Endothelial cell of umbilical vein (primary cell): Measurements from ENCODE around the gene SUPT3H. TPM values are rescaled to one million over a fixed set of nuclear protein-coding genes. Genes with fewer than 3 reads are reported as not detected.

Source experiments
- BruUV-seq: library from RNA; stranded (reverse); fragments of 400-500 nt; replicated peaks from 2 replicates; lab custom pipeline; 2021; lab: Mats Ljungman, UMichigan
- CTCF ChIA-PET: fragments of 300-600, 350-600 bp; sonication (Branson Sonifier 250); formaldehyde crosslinking; loops from one replicate; lab custom pipeline; 2021; ENCODE audit warnings: antibody characterized with exemption, inconsistent platforms; lab: Charles Lee
- POLR2A ChIA-PET: fragments of 300-600, 350-600 bp; sonication (Branson Sonifier 250); formaldehyde crosslinking; loops from one replicate; lab custom pipeline; 2021; ENCODE audit warnings: antibody characterized with exemption, inconsistent platforms; lab: Charles Lee
- DNase-seq: peaks from one replicate; pipeline ENCODE4 v3.0.0-alpha.2; 2011; ENCODE audit warnings: low read depth, low spot score
- FAIRE-seq: peaks from 2 replicates; lab custom pipeline; 2011; peaks lifted over from hg19 to GRCh38; lab: Jason Lieb, UNC
- H2AFZ ChIP-seq: 2 replicates; pipeline ENCODE4 v1.6.0; 2012; ENCODE audit warnings: low read depth, low read length, control low read depth, inconsistent platforms
- H3K27ac ChIP-seq: 2 replicates; pipeline ENCODE4 v1.5.1; 2011; ENCODE audit warnings: low read depth, mild to moderate bottlenecking, control low read depth, low read length, moderate library complexity; ENCODE audit not compliant: insufficient read depth
- H3K27me3 ChIP-seq, 2 experiments: 2 replicates each; pipeline versions ENCODE4 v1.6.0 to v1.6.1; 2011; ENCODE audit warnings: low read length in 2 of 2, mixed read lengths in 1 of 2; ENCODE audit not compliant: control insufficient read depth in 2 of 2, insufficient read depth in 2 of 2
- H3K36me3 ChIP-seq, 2 experiments: 2 replicates in 1 of 2; 3 replicates in 1 of 2; pipeline ENCODE4 v1.5.1; 2011; ENCODE audit warnings: low read length in 2 of 2, mild to moderate bottlenecking in 1 of 2, moderate library complexity in 1 of 2; ENCODE audit not compliant: control insufficient read depth in 2 of 2, insufficient read depth in 2 of 2; ENCODE audit errors: extremely low read depth in 1 of 2
- H3K4me1 ChIP-seq: 3 replicates; pipeline ENCODE4 v1.5.1; 2011; ENCODE audit warnings: mild to moderate bottlenecking, low read length; ENCODE audit not compliant: control insufficient read depth, insufficient read depth; ENCODE audit errors: extremely low read depth
- H3K4me2 ChIP-seq: 2 replicates; pipeline ENCODE4 v1.6.1; 2011; ENCODE audit warnings: low read length, control low read depth, mixed read lengths; ENCODE audit not compliant: insufficient read depth
- H3K4me3 ChIP-seq, 3 experiments: fragments of 200-600 bp in 1 of 3; sonication (generic), shearing (Covaris generic) in 1 of 3; replicated peaks in 1 of 3; 2 replicates each; pipeline ENCODE4 v1.5.1; 2011 to 2016; ENCODE audit warnings: control low read depth in 3 of 3, low read length in 3 of 3, mild to moderate bottlenecking in 2 of 3, inconsistent platforms in 1 of 3, low read depth in 1 of 3, moderate library complexity in 1 of 3; ENCODE audit not compliant: insufficient read depth in 1 of 3
- H3K79me2 ChIP-seq: 2 replicates; pipeline ENCODE4 v1.6.0; 2012; ENCODE audit warnings: low read length, inconsistent platforms; ENCODE audit not compliant: control insufficient read depth, insufficient read depth
- H3K9ac ChIP-seq: replicated peaks from 2 replicates; pipeline ENCODE3; 2011; ENCODE audit warnings: low read length, control low read depth; ENCODE audit not compliant: insufficient read depth; ENCODE audit errors: extremely low read depth
- H3K9me1 ChIP-seq: replicated peaks from 3 replicates; pipeline ENCODE4 v1.6.0; 2011; ENCODE audit warnings: mild to moderate bottlenecking, low read length; ENCODE audit not compliant: control insufficient read depth, insufficient read depth; ENCODE audit errors: extremely low read depth
- H3K9me3 ChIP-seq: replicated peaks from 2 replicates; pipeline ENCODE4 v1.5.1; 2012; ENCODE audit warnings: low read length, inconsistent platforms; ENCODE audit not compliant: control insufficient read depth, insufficient read depth
- H4K20me1 ChIP-seq: replicated peaks from 2 replicates; pipeline ENCODE3; 2011; ENCODE audit warnings: mild to moderate bottlenecking, low read length; ENCODE audit not compliant: control insufficient read depth, insufficient read depth; ENCODE audit errors: extremely low read depth
- EZH2 ChIP-seq: IDR thresholded peaks from 2 replicates; pipeline ENCODE4 v1.6.1; 2012; ENCODE audit warnings: borderline replicate concordance, low read depth, mild to moderate bottlenecking, moderate library complexity, low read length, inconsistent platforms; ENCODE audit not compliant: severe bottlenecking
- FOS ChIP-seq: IDR thresholded peaks from 2 replicates; pipeline ENCODE4 v1.6.1; 2011; ENCODE audit warnings: mild to moderate bottlenecking, low read length, moderate library complexity, borderline replicate concordance; ENCODE audit not compliant: insufficient read depth
- GATA2 ChIP-seq: IDR thresholded peaks from 2 replicates; pipeline ENCODE4 v1.7.0; 2011; ENCODE audit warnings: low read depth, mild to moderate bottlenecking, moderate library complexity, mixed read lengths, low read length; ENCODE audit not compliant: insufficient read length, insufficient read depth
- JUN ChIP-seq: IDR thresholded peaks from 2 replicates; pipeline ENCODE4 v1.6.1; 2011; ENCODE audit warnings: borderline replicate concordance, low read depth; ENCODE audit not compliant: insufficient read length, insufficient read depth
- MYC ChIP-seq: IDR thresholded peaks from one replicate; pipeline ENCODE4 v1.6.1; 2011; ENCODE audit warnings: mild to moderate bottlenecking, low read depth, low read length
- POLR2A ChIP-seq: IDR thresholded peaks from 2 replicates; pipeline ENCODE4 v1.6.1; 2012; ENCODE audit warnings: low read depth, mild to moderate bottlenecking, control low read depth, low read length
- POLR2AphosphoS5 ChIP-seq: IDR thresholded peaks from 2 replicates; pipeline ENCODE4 v1.6.1; 2012; ENCODE audit warnings: low read depth, mild to moderate bottlenecking, control low read depth, low read length, moderate library complexity; ENCODE audit not compliant: insufficient read depth
- dilution Hi-C: fragments of 300-500 bp; cut with MboI; formaldehyde crosslinking; loops from one replicate; pipeline ENCODE4 v1.15.0; 2019; ENCODE audit warnings: low sequenced_read_pairs; ENCODE audit not compliant: extremely low pct_ligation_motif_present
- intact Hi-C: fragments of 100-400 bp; cut with micrococcal nuclease; formaldehyde crosslinking; loops from one replicate; pipeline ENCODE4 v1.10.0; 2022
- polyA plus RNA-seq, 4 experiments: library from polyadenylated mRNA; depleted of rRNA in 3 of 4; stranded (reverse) in 3 of 4; unstranded in 1 of 4; fragments of >200 nt; gene quantifications; 2 replicates each; pipeline versions ENCODE4 v1.2.1 to v1.2.3, GENCODE V29; 2011 to 2012; ENCODE audit warnings: missing spikeins in 1 of 4
- total RNA-seq: library from RNA; stranded (reverse); gene quantifications from 2 replicates; pipeline ENCODE4 v1.2.3, GENCODE V29; 2021
- TF ChIP-seq, protein P1 (sequence below), 2 donors: IDR thresholded peaks; 1 replicate in 1 of 2; 2 replicates in 1 of 2; pipeline ENCODE4 v1.5.1; 2011; ENCODE audit warnings: low read length in 2 of 2, mild to moderate bottlenecking in 2 of 2, moderate library complexity in 2 of 2, control low read depth in 1 of 2, inconsistent platforms in 1 of 2, low read depth in 1 of 2; ENCODE audit not compliant: insufficient read depth in 1 of 2; ENCODE audit errors: extremely low read depth in 1 of 2
- TF ChIP-seq, protein P2 (sequence below): IDR thresholded peaks from 2 replicates; pipeline ENCODE4 v1.6.1; 2011; ENCODE audit not compliant: insufficient read depth, insufficient read length

The SUPT3H gene
- total and polyA plus RNA-seq, 2 donors (not counting 3 experiments of a cell fraction or from before 2014, with no cell fraction given): 8.3 to 9.8 TPM

DNA sequence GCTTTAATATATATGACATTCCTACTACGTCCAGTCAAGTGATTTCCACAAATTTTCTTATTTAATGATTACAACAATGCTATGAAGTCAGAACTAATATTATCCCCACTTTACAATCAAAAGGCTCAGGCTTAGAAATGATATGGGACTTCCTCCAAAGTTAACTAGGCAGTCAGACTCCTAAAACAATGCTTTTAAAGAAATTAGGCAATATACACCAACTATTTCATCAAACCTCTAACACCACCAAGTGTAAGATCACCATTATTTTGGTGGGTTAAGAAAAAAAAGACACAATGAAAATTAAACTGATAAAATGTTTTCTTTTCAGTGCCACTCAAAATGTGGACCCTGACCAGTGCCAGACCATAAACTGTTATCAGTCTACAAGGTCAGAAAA is 305.7 kb downstream of the SUPT3H start:
- no peak overlapping the region for H3K9ac ChIP-seq
- peaks cover 23% of the 10 kb centered on the region for H3K4me1 ChIP-seq
- TF ChIP-seq EZH2 (no peak), JUN (no peak), FOS (no peak), GATA2 (no peak), MYC (no peak), POLR2AphosphoS5 (no peak), POLR2A (no peak)
- TF ChIP-seq, protein P1, sequence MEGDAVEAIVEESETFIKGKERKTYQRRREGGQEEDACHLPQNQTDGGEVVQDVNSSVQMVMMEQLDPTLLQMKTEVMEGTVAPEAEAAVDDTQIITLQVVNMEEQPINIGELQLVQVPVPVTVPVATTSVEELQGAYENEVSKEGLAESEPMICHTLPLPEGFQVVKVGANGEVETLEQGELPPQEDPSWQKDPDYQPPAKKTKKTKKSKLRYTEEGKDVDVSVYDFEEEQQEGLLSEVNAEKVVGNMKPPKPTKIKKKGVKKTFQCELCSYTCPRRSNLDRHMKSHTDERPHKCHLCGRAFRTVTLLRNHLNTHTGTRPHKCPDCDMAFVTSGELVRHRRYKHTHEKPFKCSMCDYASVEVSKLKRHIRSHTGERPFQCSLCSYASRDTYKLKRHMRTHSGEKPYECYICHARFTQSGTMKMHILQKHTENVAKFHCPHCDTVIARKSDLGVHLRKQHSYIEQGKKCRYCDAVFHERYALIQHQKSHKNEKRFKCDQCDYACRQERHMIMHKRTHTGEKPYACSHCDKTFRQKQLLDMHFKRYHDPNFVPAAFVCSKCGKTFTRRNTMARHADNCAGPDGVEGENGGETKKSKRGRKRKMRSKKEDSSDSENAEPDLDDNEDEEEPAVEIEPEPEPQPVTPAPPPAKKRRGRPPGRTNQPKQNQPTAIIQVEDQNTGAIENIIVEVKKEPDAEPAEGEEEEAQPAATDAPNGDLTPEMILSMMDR (IDR thresholded peaks at IDR 0.05; ENCODE audit: extremely low read depth in 1 of 2, insufficient read depth in 1 of 2, low read depth in 1 of 2, low read length in 2 of 2): no peak
- TF ChIP-seq, protein P2, sequence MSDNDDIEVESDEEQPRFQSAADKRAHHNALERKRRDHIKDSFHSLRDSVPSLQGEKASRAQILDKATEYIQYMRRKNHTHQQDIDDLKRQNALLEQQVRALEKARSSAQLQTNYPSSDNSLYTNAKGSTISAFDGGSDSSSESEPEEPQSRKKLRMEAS: no peak
- intact Hi-C loops (no loop called here), dilution Hi-C loops (no loop called here)
- BruUV-seq: no TSS peak
- H4K20me1 ChIP-seq: no peaks in the 10 kb centered on the region
- no peaks in the 10 kb centered on the region for H3K27me3 ChIP-seq
- no peak for DNase-seq
- no peak overlapping the region for H3K4me2 ChIP-seq
- H3K9me1 ChIP-seq: no peaks in the 10 kb centered on the region
- no peak overlapping the region for H3K27ac ChIP-seq
- no peaks in the 10 kb centered on the region for H3K36me3 ChIP-seq
- ChIA-PET POLR2A (no interaction called here), CTCF (interaction anchor here (1.0 kb wide), 1 partner anchor 12 kb away, joined by 3 read pairs; no protein-coding TSS in a partner anchor)
- no peak overlapping the region for H3K4me3 ChIP-seq
- H3K9me3 ChIP-seq: no peaks in the 10 kb centered on the region
- H3K79me2 ChIP-seq: no peaks in the 10 kb centered on the region
- H2AFZ ChIP-seq: no peak overlapping the region
- FAIRE-seq: no peak
